Cortex of kidney (tissue), 1 donor: ENCODE measurements around the gene OR2M4.
"Not testable (repeated sequence)": the region's sequence is repeated elsewhere in the genome, so short reads cannot be mapped to it uniquely, and the experiment has no call there.

Experiments used
- DNase-seq: peaks from one replicate; lab custom pipeline; 2025; lab: John Stamatoyannopoulos, UW

Gene OR2M4

GRCh38 chr1:248231117-248231516 lies at the start of gene OR2M4:
OR2M4 (plus strand) TSS chr1:248231417; CDS start chr1:248238929, 7,512 bp downstream.
- no peak for DNase-seq

GRCh38 chr1:248183996-248184395 lies 47.2 kb upstream of the OR2M4 start:
- no peak for DNase-seq

GRCh38 chr1:248187363-248187762 lies 43.9 kb upstream of the OR2M4 start:
- no peak for DNase-seq

GRCh38 chr1:248189026-248189425 lies 42.2 kb upstream of the OR2M4 start:
- DNase-seq, result no peak

GRCh38 chr1:248194117-248194516 lies 37.1 kb upstream of the OR2M4 start:
- no peak for DNase-seq

GRCh38 chr1:248196965-248197364 lies 34.3 kb upstream of the OR2M4 start, which contains the start of gene OR2M3:
OR2M3 (plus strand) TSS chr1:248197265; CDS start chr1:248203068, 5,803 bp downstream.
- DNase-seq, result no peak

- no peak for DNase-seq
Observed at GRCh38 chr1:248215880-248216279, 15.3 kb upstream of the OR2M4 start.

- DNase-seq, result no peak
Observed at GRCh38 chr1:248225537-248225936, 5.7 kb upstream of the OR2M4 start.

- DNase-seq, result no peak
Observed at GRCh38 chr1:248229360-248229908, 1.8 kb upstream of the OR2M4 start.

- DNase-seq, result no peak
Observed at GRCh38 chr1:248239478-248239877, 8.3 kb downstream of the OR2M4 start.

GRCh38 chr1:248243204-248243603 lies 12.0 kb downstream of the OR2M4 start:
- no peak for DNase-seq

GRCh38 chr1:248259309-248259708 lies 28.1 kb downstream of the OR2M4 start:
- not testable (repeated sequence) for DNase-seq

GRCh38 chr1:248268178-248268577 lies 37.0 kb downstream of the OR2M4 start:
- DNase-seq, result no peak

- not testable (repeated sequence) for DNase-seq
Observed at GRCh38 chr1:248273225-248273624, 42.0 kb downstream of the OR2M4 start.

- no peak for DNase-seq
Observed at GRCh38 chr1:248277876-248278275, 46.7 kb downstream of the OR2M4 start, which contains the start of gene OR2T33. OR2T33 (minus strand) TSS chr1:248277976; CDS start chr1:248273814, 4,162 bp downstream.

- DNase-seq, result no peak
Observed at GRCh38 chr1:248288391-248288790, 57.2 kb downstream of the OR2M4 start.
